GM12878 (cell line): ENCODE results near the gene MEGF11. TPM values are rescaled to one million over a fixed set of nuclear protein-coding genes. Genes with fewer than 3 reads are reported as not detected.

Experiments used
- ATAC-seq: fragments of 200-7000 bp; cut with Tn5 transposase; 3 replicates; pipeline ENCODE4 v1.9.1; 2020; ENCODE audit warnings: mild to moderate bottlenecking, moderate library complexity
- BruUV-seq: library from RNA; stranded (reverse); fragments of 400-500 nt; replicated peaks from 2 replicates; lab custom pipeline; 2021; lab: Mats Ljungman, UMichigan
- CTCF ChIA-PET: fragments of 300-600 bp; sonication (Branson Sonifier 250); formaldehyde crosslinking; extraction: SDS; loops from one replicate; lab custom pipeline; 2021; ENCODE audit warnings: inconsistent platforms; lab: Yijun Ruan, JAX
- POLR2A ChIA-PET: fragments of 350-600 bp; formaldehyde crosslinking; extraction: SDS; loops from one replicate; lab custom pipeline; 2021; ENCODE audit warnings: inconsistent platforms; lab: Charles Lee
- RAD21 ChIA-PET: fragments of 300-600 bp; sonication (Branson Sonifier 250); formaldehyde crosslinking; loops from one replicate; lab custom pipeline; 2023; ENCODE audit warnings: antibody characterized with exemption; ENCODE audit not compliant: unreplicated experiment; lab: Charles Lee
- SMC1A ChIA-PET: fragments of 300-600 bp; sonication (Branson Sonifier 250); formaldehyde crosslinking; loops from one replicate; lab custom pipeline; 2023; ENCODE audit not compliant: unreplicated experiment, uncharacterized antibody; lab: Charles Lee
- DNase-seq: peaks from one replicate; pipeline ENCODE4 v3.0.0-alpha.2; 2011; ENCODE audit warnings: low read depth, low spot score
- FAIRE-seq: peaks from 3 replicates; lab custom pipeline; 2011; peaks lifted over from hg19 to GRCh38; lab: Jason Lieb, UNC
- H2AFZ ChIP-seq: 2 replicates; pipeline ENCODE4 v1.6.0; 2011; ENCODE audit warnings: low read depth, low read length, control low read depth; ENCODE audit not compliant: control insufficient read depth
- H3K27ac ChIP-seq: 2 replicates; pipeline ENCODE4 v1.5.1; 2011; ENCODE audit warnings: control low read depth; ENCODE audit not compliant: control insufficient read depth, insufficient read depth
- H3K27me3 ChIP-seq, 2 experiments: replicated peaks in 1 of 2; 2 replicates each; pipeline versions ENCODE4 v1.6.0 to v1.6.1; 2011; ENCODE audit warnings: low read length in 1 of 2; ENCODE audit not compliant: control insufficient read depth in 2 of 2, insufficient read depth in 2 of 2
- H3K36me3 ChIP-seq, 2 experiments: 2 replicates each; pipeline ENCODE4 v1.5.1; 2011; ENCODE audit warnings: low read length in 1 of 2; ENCODE audit not compliant: control insufficient read depth in 2 of 2, insufficient read depth in 2 of 2
- H3K4me1 ChIP-seq: 2 replicates; pipeline ENCODE4 v1.6.1; 2011; ENCODE audit warnings: mild to moderate bottlenecking, low read length, moderate library complexity, mixed read lengths; ENCODE audit not compliant: control insufficient read depth, insufficient read depth
- H3K4me2 ChIP-seq: 2 replicates; pipeline ENCODE4 v1.6.0; 2011; ENCODE audit warnings: control low read depth; ENCODE audit not compliant: control insufficient read depth, insufficient read depth
- H3K4me3 ChIP-seq: fragments of 200-600 bp; sonication (generic); 2 replicates; pipeline ENCODE4 v1.5.1; 2016
- H3K79me2 ChIP-seq: 2 replicates; pipeline ENCODE4 v1.6.0; 2011; ENCODE audit warnings: low read length; ENCODE audit not compliant: control insufficient read depth, insufficient read depth
- H3K9ac ChIP-seq: 2 replicates; pipeline ENCODE4 v1.8.0; 2011; ENCODE audit warnings: low read length, control low read depth, mixed read lengths; ENCODE audit not compliant: control insufficient read depth, insufficient read depth
- H3K9me3 ChIP-seq: replicated peaks from 3 replicates; pipeline ENCODE4 v1.5.1; 2011; ENCODE audit warnings: mild to moderate bottlenecking, low read length; ENCODE audit not compliant: control insufficient read depth, insufficient read depth
- H4K20me1 ChIP-seq: 2 replicates; pipeline ENCODE4 v1.6.0; 2011; ENCODE audit not compliant: control insufficient read depth, insufficient read depth
- ATF3 ChIP-seq: IDR thresholded peaks from 2 replicates; pipeline ENCODE4 v1.6.1; 2011; ENCODE audit warnings: low read depth, mild to moderate bottlenecking, low read length, moderate library complexity, borderline replicate concordance; ENCODE audit errors: extremely low read depth
- CBFB ChIP-seq: IDR thresholded peaks from 2 replicates; pipeline ENCODE4 v1.6.1; 2016; ENCODE audit warnings: antibody characterized with exemption, low read depth
- FOS ChIP-seq: IDR thresholded peaks from 3 replicates; pipeline ENCODE4 v1.6.1; 2011; ENCODE audit warnings: borderline replicate concordance; ENCODE audit not compliant: insufficient read length; ENCODE audit errors: extremely low read depth
- IRF5 ChIP-seq: fragments of 450-650 bp; IDR thresholded peaks from 2 replicates; pipeline ENCODE4 v1.6.1; 2017; ENCODE audit warnings: borderline replicate concordance
- MLLT1 ChIP-seq: fragments of 450-650 bp; IDR thresholded peaks from 2 replicates; pipeline ENCODE4 v1.6.1; 2016; ENCODE audit warnings: mild to moderate bottlenecking
- MTA3 ChIP-seq: IDR thresholded peaks from 2 replicates; pipeline ENCODE4 v1.6.1; 2012; ENCODE audit warnings: low read length, inconsistent platforms, borderline replicate concordance
- MYB ChIP-seq: fragments of 150-350 bp; IDR thresholded peaks from 2 replicates; pipeline ENCODE4 v1.6.1; 2014; ENCODE audit warnings: mild to moderate bottlenecking, low read depth, low read length, borderline replicate concordance
- NR2F1 ChIP-seq: fragments of 450-650 bp; conservative IDR thresholded peaks from 2 replicates; pipeline ENCODE4 v1.6.1; 2017; ENCODE audit warnings: mild to moderate bottlenecking
- PAX8 ChIP-seq: fragments of 450-650 bp; IDR thresholded peaks from 2 replicates; pipeline ENCODE4 v1.6.1; 2017; ENCODE audit warnings: mild to moderate bottlenecking, moderate library complexity
- POLR2AphosphoS5 ChIP-seq: IDR thresholded peaks from 2 replicates; pipeline ENCODE4 v1.6.1; 2011; ENCODE audit warnings: mild to moderate bottlenecking, low read length, inconsistent platforms
- STAT1 ChIP-seq: fragments of 450-650 bp; conservative IDR thresholded peaks from 2 replicates; pipeline ENCODE4 v1.6.1; 2014; ENCODE audit warnings: antibody characterized with exemption, mild to moderate bottlenecking
- TAF1 ChIP-seq: IDR thresholded peaks from 2 replicates; pipeline ENCODE4 v1.6.1; 2011; ENCODE audit warnings: mild to moderate bottlenecking, low read depth, low read length, borderline replicate concordance
- YY1 ChIP-seq: IDR thresholded peaks from 2 replicates; pipeline ENCODE4 v1.6.1; 2011; ENCODE audit warnings: low read depth, mild to moderate bottlenecking, low read length
- ZNF217 ChIP-seq: fragments of 450-650 bp; IDR thresholded peaks from 2 replicates; pipeline ENCODE4 v1.6.1; 2017; ENCODE audit warnings: antibody characterized with exemption, mild to moderate bottlenecking
- ZNF274 ChIP-seq: IDR thresholded peaks from one replicate; pipeline ENCODE4 v1.8.0; 2011; ENCODE audit not compliant: insufficient read length, insufficient read depth
- ZSCAN29 ChIP-seq: fragments of 450-650 bp; IDR thresholded peaks from 2 replicates; pipeline ENCODE4 v1.6.1; 2017; ENCODE audit warnings: mild to moderate bottlenecking, moderate library complexity
- WGBS: methylation state at CpG from one replicate; pipeline ENCODE4 v1.1.6; 2016; ENCODE audit warnings: low lambda C conversion rate; ENCODE audit not compliant: insufficient replicate concordance, insufficient coverage; ENCODE audit errors: missing lambda C conversion rate; 5-methylcytosine and 5-hydroxymethylcytosine counted together
- in situ Hi-C: fragments of 300-500 bp; cut with MboI; formaldehyde crosslinking; loops from 9 replicates; pipeline ENCODE4 v1.14.3; 2018; ENCODE audit warnings: mixed read lengths
- intact Hi-C: fragments of 100-400 bp; cut with micrococcal nuclease; formaldehyde crosslinking; loops from one replicate; pipeline ENCODE4 v1.14.2; 2022; ENCODE audit not compliant: unreplicated experiment
- polyA plus RNA-seq, 11 experiments: library from polyadenylated mRNA; depleted of rRNA in 4 of 11; unstranded in 6 of 11; stranded (reverse) in 5 of 11; fragments of >200 nt; fragmentation: Nextera tagmentation in 4 of 11; fragmentation: Illumina TruSeq in 1 of 11; extraction: Ambion mirVana in 4 of 11; extraction: Trizol in 1 of 11; gene quantifications; 1 replicate in 1 of 11; 2 replicates in 10 of 11; pipeline versions ENCODE4 v1.2.1 to v1.2.3, GENCODE V29; 2011 to 2016; ENCODE audit warnings: inconsistent platforms in 2 of 11, missing spikeins in 2 of 11, low read depth in 1 of 11
- total RNA-seq, 4 experiments: library from RNA; depleted of rRNA in 3 of 4; stranded (reverse); fragments of >200 nt in 3 of 4; fragmentation: Illumina TruSeq in 1 of 4; extraction: Trizol in 1 of 4; gene quantifications; 2 replicates each; pipeline versions ENCODE4 v1.2.1 to v1.2.3, GENCODE V29; 2013 to 2021
- TF ChIP-seq, protein P1 (sequence below): IDR thresholded peaks from 2 replicates; pipeline ENCODE4 v1.6.1; 2012; ENCODE audit warnings: low read depth, low read length, improper control_type of control experiment
- TF ChIP-seq, protein P2 (sequence below): IDR thresholded peaks from 2 replicates; pipeline ENCODE4 v1.6.1; 2011; ENCODE audit warnings: mild to moderate bottlenecking, low read depth, low read length, moderate library complexity; ENCODE audit not compliant: insufficient replicate concordance
- TF ChIP-seq, protein P3 (sequence below): IDR thresholded peaks from 2 replicates; pipeline ENCODE4 v1.6.1; 2011; ENCODE audit warnings: low read depth, low read length, improper control_type of control experiment, borderline replicate concordance

Gene MEGF11
- total and polyA plus RNA-seq, 10 of the 15 experiments (the other 5 are each of a cell fraction or from before 2014, with no cell fraction given), result 0.03 to 1.7 (median 0.49) TPM

GRCh38 chr15:66089049-66089448, 164.5 kb downstream of the MEGF11 start:
- ChIA-PET POLR2A (no interaction called here), RAD21 (interaction anchor here (0.7 kb wide), 1 partner anchor 21 kb away, joined by 3 read pairs; no protein-coding TSS in a partner anchor), SMC1A (interaction anchor here (1.0 to 1.1 kb wide), 2 partner anchors 66 to 174 kb away, joined by 3 read pairs; no protein-coding TSS in a partner anchor), CTCF (no interaction called here)
- Histone ChIP-seq H3K9me3 (no peaks in the 10 kb centered on the region), H3K79me2 (no peaks in the 10 kb centered on the region), H2AFZ (no peak overlapping the region), H3K4me1 (no peaks in the 10 kb centered on the region), H3K27ac (no peak overlapping the region), H3K36me3 (no peaks in the 10 kb centered on the region), H4K20me1 (no peaks in the 10 kb centered on the region), H3K4me3 (no peak overlapping the region), H3K4me2 (no peak overlapping the region), H3K9ac (no peak overlapping the region), H3K27me3 (no peaks in the 10 kb centered on the region; a peak in 1 of 4 replicates)
- ATAC-seq (no peak), FAIRE-seq (no peak), DNase-seq (no peak)
- in situ Hi-C loops (no loop called here), intact Hi-C loops (loop anchor here (10.0 kb wide), 1 partner anchor 454 kb away; no protein-coding TSS in a partner anchor)
- no TSS peak for BruUV-seq
- TF ChIP-seq STAT1, result no peak
- TF ChIP-seq, protein P1, sequence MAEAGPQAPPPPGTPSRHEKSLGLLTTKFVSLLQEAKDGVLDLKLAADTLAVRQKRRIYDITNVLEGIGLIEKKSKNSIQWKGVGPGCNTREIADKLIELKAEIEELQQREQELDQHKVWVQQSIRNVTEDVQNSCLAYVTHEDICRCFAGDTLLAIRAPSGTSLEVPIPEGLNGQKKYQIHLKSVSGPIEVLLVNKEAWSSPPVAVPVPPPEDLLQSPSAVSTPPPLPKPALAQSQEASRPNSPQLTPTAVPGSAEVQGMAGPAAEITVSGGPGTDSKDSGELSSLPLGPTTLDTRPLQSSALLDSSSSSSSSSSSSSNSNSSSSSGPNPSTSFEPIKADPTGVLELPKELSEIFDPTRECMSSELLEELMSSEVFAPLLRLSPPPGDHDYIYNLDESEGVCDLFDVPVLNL, result no peak
- no peak for TF ChIP-seq ZNF217
- TF ChIP-seq YY1, result no peak
- no peak for TF ChIP-seq ATF3
- TF ChIP-seq MLLT1, result no peak
- no peak for TF ChIP-seq FOS
- no peak for TF ChIP-seq POLR2AphosphoS5
- TF ChIP-seq NR2F1, result no peak
- no peak for TF ChIP-seq MTA3
- no peak for TF ChIP-seq CBFB
- TF ChIP-seq, protein P2, sequence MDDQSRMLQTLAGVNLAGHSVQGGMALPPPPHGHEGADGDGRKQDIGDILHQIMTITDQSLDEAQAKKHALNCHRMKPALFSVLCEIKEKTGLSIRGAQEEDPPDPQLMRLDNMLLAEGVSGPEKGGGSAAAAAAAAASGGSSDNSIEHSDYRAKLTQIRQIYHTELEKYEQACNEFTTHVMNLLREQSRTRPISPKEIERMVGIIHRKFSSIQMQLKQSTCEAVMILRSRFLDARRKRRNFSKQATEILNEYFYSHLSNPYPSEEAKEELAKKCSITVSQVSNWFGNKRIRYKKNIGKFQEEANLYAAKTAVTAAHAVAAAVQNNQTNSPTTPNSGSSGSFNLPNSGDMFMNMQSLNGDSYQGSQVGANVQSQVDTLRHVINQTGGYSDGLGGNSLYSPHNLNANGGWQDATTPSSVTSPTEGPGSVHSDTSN, result no peak
- TF ChIP-seq ZSCAN29, result no peak
- TF ChIP-seq TAF1, result no peak
- TF ChIP-seq, protein P3, sequence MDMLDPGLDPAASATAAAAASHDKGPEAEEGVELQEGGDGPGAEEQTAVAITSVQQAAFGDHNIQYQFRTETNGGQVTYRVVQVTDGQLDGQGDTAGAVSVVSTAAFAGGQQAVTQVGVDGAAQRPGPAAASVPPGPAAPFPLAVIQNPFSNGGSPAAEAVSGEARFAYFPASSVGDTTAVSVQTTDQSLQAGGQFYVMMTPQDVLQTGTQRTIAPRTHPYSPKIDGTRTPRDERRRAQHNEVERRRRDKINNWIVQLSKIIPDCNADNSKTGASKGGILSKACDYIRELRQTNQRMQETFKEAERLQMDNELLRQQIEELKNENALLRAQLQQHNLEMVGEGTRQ, result no peak
- no peak for TF ChIP-seq MYB
- TF ChIP-seq PAX8, result no peak
- TF ChIP-seq ZNF274, result no peak
- TF ChIP-seq IRF5, result no peak
- 26% methylated on average over 7 of the region's 7 CpGs for WGBS
